ENCODE results near the gene USP14. TPM values are rescaled to one million over a fixed set of nuclear protein-coding genes. Genes with fewer than 3 reads are reported as not detected.

USP14 gene
- total and polyA plus RNA-seq, 2 of the 8 experiments (the other 6 are each of a cell fraction or from before 2014, with no cell fraction given): 14.8 to 91.1 TPM

DNA sequence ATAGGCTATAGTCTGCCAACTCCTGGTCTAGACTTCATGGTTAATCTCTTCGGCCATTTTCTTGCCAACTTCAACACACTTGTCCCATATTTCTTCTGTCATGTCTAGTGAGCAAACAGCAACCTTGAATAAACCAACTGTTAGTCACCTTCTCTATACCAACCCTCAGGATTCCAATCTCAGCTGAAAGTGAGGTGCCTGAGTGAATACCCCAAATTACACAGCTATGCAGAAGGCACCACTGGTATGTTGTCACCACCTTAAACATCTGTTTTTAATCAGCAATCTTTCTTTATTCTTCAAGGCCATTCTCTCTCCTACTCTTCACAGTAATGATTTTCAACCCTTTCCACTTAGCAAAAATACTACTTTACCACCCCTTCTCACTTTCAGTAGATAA, 70.2 kb downstream of the USP14 start:
- H4K5ac ChIP-seq (ENCODE audit: insufficient read length, low read depth, low read length): no peak overlapping the region
- TF ChIP-seq KDM4A (IDR thresholded peaks at IDR 0.05; ENCODE audit: low read depth, low read length, severe bottlenecking): no peak
- TF ChIP-seq, protein P1, sequence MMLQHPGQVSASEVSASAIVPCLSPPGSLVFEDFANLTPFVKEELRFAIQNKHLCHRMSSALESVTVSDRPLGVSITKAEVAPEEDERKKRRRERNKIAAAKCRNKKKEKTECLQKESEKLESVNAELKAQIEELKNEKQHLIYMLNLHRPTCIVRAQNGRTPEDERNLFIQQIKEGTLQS (IDR thresholded peaks at IDR 0.05; ENCODE audit: insufficient read depth, low read depth, low read length): no peak
- no peak for TF ChIP-seq RAD21 (IDR thresholded peaks at IDR 0.05 in 1 of 2, conservative IDR thresholded peaks at IDR 0.05 in 1 of 2; ENCODE audit: low read depth in 2 of 2, low read length in 2 of 2)
- no peak for TF ChIP-seq PHF8 (conservative IDR thresholded peaks at IDR 0.05; ENCODE audit: low read depth, low read length)
- TF ChIP-seq GTF2F1 (IDR thresholded peaks at IDR 0.05; ENCODE audit: borderline replicate concordance, low read depth, low read length): no peak
- TF ChIP-seq RBBP5 (IDR thresholded peaks at IDR 0.05; ENCODE audit: borderline replicate concordance, low read depth, low read length): no peak
- TF ChIP-seq, protein P2, sequence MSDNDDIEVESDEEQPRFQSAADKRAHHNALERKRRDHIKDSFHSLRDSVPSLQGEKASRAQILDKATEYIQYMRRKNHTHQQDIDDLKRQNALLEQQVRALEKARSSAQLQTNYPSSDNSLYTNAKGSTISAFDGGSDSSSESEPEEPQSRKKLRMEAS (IDR thresholded peaks at IDR 0.05): no peak
- TF ChIP-seq, protein P3, sequence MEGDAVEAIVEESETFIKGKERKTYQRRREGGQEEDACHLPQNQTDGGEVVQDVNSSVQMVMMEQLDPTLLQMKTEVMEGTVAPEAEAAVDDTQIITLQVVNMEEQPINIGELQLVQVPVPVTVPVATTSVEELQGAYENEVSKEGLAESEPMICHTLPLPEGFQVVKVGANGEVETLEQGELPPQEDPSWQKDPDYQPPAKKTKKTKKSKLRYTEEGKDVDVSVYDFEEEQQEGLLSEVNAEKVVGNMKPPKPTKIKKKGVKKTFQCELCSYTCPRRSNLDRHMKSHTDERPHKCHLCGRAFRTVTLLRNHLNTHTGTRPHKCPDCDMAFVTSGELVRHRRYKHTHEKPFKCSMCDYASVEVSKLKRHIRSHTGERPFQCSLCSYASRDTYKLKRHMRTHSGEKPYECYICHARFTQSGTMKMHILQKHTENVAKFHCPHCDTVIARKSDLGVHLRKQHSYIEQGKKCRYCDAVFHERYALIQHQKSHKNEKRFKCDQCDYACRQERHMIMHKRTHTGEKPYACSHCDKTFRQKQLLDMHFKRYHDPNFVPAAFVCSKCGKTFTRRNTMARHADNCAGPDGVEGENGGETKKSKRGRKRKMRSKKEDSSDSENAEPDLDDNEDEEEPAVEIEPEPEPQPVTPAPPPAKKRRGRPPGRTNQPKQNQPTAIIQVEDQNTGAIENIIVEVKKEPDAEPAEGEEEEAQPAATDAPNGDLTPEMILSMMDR (IDR thresholded peaks at IDR 0.05; ENCODE audit: control extremely low read depth in 1 of 3, insufficient read depth in 1 of 3, low read depth in 1 of 3, low read length in 3 of 3): no peak
- TF ChIP-seq RFX5 (IDR thresholded peaks at IDR 0.05; ENCODE audit: borderline replicate concordance, low read depth, low read length): no peak
- TF ChIP-seq BCL11A (IDR thresholded peaks at IDR 0.05; ENCODE audit: low read depth in 2 of 2, low read length in 2 of 2): no peak

More for the DNA sequence above, 70.2 kb downstream of the USP14 start:
- Histone ChIP-seq H2AFZ (ENCODE audit: low read length) (no peak overlapping the region), H3K36me3 (ENCODE audit: control insufficient read depth in 2 of 4, insufficient read depth in 4 of 4, low read length in 3 of 4) (peaks cover 8 to 21% (median 19%) of the 10 kb centered on the region in 4 experiments; a peak in 7 of 8 replicates), H2AK5ac (ENCODE audit: low read depth, low read length) (no peak overlapping the region), H3K4me3 (ENCODE audit: extremely low read depth in 1 of 4, insufficient read depth in 2 of 4, low read depth in 3 of 4, low read length in 4 of 4) (no peak overlapping the region), H3K79me1 (ENCODE audit: low read depth, low read length) (no peaks in the 10 kb centered on the region; the same call in 1 of the 2 replicates), H3K27me3 (replicated peaks in 1 of 4; ENCODE audit: control insufficient read depth in 3 of 4, extremely low read depth in 1 of 4, insufficient read depth in 3 of 4, low read length in 3 of 4) (no peaks in the 10 kb centered on the region), H3K4me2 (ENCODE audit: insufficient read depth in 1 of 2, low read depth in 2 of 2, low read length in 2 of 2) (no peak overlapping the region), H2BK15ac (ENCODE audit: low read length) (no peak overlapping the region), H3K56ac (replicated peaks; ENCODE audit: insufficient read length, low read depth, low read length) (no peak overlapping the region), H3K9ac (replicated peaks in 1 of 4; ENCODE audit: extremely low read depth in 1 of 4, low read depth in 3 of 4, low read length in 3 of 4) (no peak overlapping the region), H4K20me1 (replicated peaks in 1 of 2; ENCODE audit: control insufficient read depth in 1 of 2, insufficient read depth in 2 of 2, low read length in 2 of 2) (no peaks in the 10 kb centered on the region), H3K4me1 (replicated peaks in 1 of 4; ENCODE audit: control insufficient read depth in 3 of 4, insufficient read depth in 4 of 4, low read length in 3 of 4) (no peaks in the 10 kb centered on the region), H3K79me2 (ENCODE audit: control insufficient read depth in 1 of 2, insufficient read depth in 2 of 2, low read length in 2 of 2) (no peaks in the 10 kb centered on the region), H2BK12ac (ENCODE audit: low read depth, low read length) (no peak overlapping the region), H2BK120ac (replicated peaks; ENCODE audit: low read depth, low read length) (no peak overlapping the region), H3K23ac (ENCODE audit: insufficient read length) (no peak overlapping the region), H2BK5ac (ENCODE audit: low read depth, low read length) (no peak overlapping the region), H4K8ac (ENCODE audit: extremely low read depth, insufficient read depth, low read length) (no peak overlapping the region), H2BK20ac (ENCODE audit: low read length) (no peak overlapping the region), H3K4ac (replicated peaks; ENCODE audit: insufficient read length, low read depth, low read length) (no peak overlapping the region), H3K18ac (ENCODE audit: extremely low read depth, low read length) (no peak overlapping the region), H3K14ac (ENCODE audit: insufficient read length) (no peak overlapping the region), H3K23me2 (ENCODE audit: low read depth, low read length) (no peaks in the 10 kb centered on the region), H4K91ac (replicated peaks; ENCODE audit: insufficient read length, low read length) (no peak overlapping the region), H3K27ac (ENCODE audit: low read depth, low read length) (no peak overlapping the region), H3K9me3 (ENCODE audit: insufficient read depth in 2 of 2, low read depth in 1 of 2, low read length in 1 of 2) (no peaks in the 10 kb centered on the region)
- WGBS, 2 experiments (ENCODE audit: extremely low coverage in 1 of 2, insufficient coverage in 1 of 2, insufficient read length in 1 of 2, insufficient replicate concordance in 2 of 2, low coverage in 1 of 2, low lambda C conversion rate in 2 of 2, missing lambda C conversion rate in 1 of 2): 95% methylated on average over 1 of the region's 1 CpG; no CpG with 5 or more reads in 1 of the 2 experiments
- ChIA-PET CTCF (ENCODE audit: partially characterized antibody) (interaction anchor here (1.1 to 1.2 kb wide), 2 partner anchors 19 to 401 kb away, joined by 3 read pairs; no protein-coding TSS in a partner anchor), POLR2A (ENCODE audit: partially characterized antibody) (no interaction called here)
- DNase-seq (ENCODE audit: low read depth in 1 of 2, low spot score in 2 of 2): no peak
- FAIRE-seq: no peak
